ENCODE measurements around the gene RIPOR1.

RIPOR1 gene

DNA sequence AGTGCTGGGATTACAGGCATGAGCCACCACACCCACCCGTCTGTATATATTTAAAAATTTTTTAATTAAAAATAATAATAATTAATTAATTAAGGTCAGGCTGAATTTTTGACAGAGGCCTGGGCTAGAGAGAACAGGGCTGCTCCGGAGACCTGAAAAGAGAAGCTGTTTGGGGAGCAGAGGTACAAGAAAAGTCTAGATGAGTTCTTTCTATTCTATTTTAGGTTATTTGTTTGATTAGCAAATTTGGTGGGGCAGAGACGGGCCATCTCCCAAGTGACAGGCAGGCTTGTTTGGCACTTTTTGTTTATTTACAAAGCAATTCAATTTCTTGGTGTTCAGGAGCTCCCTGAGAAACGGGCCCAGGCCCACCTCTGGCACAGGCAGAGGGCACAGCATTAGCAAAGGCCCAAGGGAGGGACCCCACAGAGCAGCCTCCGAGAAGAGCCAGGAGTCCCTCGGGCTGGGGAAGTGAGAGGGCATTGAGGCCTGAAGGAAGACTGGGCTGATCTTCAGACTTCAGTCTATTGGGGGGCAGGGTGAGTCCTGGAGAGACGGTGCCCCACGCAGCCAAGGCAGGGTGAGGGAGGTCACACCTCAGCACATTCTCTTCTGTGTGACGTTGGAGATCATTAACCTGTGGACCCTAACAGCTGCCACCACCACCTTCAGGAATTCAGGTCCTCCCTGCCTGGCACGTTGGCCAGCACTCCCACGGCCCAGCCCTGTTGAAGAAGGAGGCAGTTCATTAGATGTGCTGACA is 10.8 kb upstream of the RIPOR1 start:
- DNase-seq (ENCODE audit: extremely low read depth, low read depth): no peak
- TF ChIP-seq, protein P1, sequence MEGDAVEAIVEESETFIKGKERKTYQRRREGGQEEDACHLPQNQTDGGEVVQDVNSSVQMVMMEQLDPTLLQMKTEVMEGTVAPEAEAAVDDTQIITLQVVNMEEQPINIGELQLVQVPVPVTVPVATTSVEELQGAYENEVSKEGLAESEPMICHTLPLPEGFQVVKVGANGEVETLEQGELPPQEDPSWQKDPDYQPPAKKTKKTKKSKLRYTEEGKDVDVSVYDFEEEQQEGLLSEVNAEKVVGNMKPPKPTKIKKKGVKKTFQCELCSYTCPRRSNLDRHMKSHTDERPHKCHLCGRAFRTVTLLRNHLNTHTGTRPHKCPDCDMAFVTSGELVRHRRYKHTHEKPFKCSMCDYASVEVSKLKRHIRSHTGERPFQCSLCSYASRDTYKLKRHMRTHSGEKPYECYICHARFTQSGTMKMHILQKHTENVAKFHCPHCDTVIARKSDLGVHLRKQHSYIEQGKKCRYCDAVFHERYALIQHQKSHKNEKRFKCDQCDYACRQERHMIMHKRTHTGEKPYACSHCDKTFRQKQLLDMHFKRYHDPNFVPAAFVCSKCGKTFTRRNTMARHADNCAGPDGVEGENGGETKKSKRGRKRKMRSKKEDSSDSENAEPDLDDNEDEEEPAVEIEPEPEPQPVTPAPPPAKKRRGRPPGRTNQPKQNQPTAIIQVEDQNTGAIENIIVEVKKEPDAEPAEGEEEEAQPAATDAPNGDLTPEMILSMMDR (IDR thresholded peaks at IDR 0.05; ENCODE audit: low read depth, low read length, missing control alignments): no peak
- H3K4me3 ChIP-seq (replicated peaks; ENCODE audit: low read depth, low read length): no peak overlapping the region

DNA sequence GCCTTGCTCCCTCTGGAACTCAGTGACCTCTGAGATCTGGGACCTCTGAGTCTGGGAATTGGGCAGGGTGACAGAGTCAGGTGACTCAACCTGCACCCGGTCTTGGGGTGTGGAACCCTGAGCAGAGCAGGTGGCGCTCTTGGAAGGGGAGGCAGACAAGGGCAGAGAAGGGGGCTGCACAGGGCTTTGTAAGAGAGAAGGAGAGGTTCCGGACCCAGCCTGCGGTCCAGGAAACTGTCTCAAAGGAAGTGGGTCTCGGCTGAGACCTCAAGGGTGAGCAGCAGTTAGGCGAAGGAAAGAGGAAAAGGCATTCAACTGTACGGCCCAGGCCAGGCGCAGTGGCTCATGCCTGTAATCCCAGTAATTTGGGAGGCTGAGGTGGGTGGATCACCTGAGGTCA is 10.0 kb upstream of the RIPOR1 start:
- no peak for DNase-seq (ENCODE audit: extremely low read depth, low read depth)
- TF ChIP-seq, protein P1 (IDR thresholded peaks at IDR 0.05; ENCODE audit: low read depth, low read length, missing control alignments): no peak
- no peak overlapping the region for H3K4me3 ChIP-seq (replicated peaks; ENCODE audit: low read depth, low read length)

DNA sequence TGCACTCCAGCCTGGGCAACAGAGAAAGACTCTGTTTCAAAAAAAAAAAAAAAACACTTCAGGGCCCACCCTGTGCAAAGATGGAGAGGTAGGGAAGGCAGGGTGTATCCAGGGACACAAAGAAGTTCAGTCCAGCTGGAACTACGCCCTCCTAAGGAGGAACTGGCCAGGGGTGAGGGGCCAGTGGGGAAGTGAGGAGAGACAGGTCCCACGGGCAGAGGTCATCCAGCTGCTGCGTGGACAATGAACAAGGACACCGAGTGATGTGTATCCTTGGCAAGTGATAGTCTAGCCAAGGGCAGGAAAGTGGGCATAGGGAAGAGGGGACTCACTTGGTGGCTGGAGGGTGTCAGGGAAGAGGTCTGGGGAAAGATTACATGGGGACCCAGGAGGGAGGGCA is 9.4 kb upstream of the RIPOR1 start:
- DNase-seq (ENCODE audit: extremely low read depth, low read depth): no peak
- TF ChIP-seq, protein P1 (IDR thresholded peaks at IDR 0.05; ENCODE audit: low read depth, low read length, missing control alignments): no peak
- no peak overlapping the region for H3K4me3 ChIP-seq (replicated peaks; ENCODE audit: low read depth, low read length)

DNA sequence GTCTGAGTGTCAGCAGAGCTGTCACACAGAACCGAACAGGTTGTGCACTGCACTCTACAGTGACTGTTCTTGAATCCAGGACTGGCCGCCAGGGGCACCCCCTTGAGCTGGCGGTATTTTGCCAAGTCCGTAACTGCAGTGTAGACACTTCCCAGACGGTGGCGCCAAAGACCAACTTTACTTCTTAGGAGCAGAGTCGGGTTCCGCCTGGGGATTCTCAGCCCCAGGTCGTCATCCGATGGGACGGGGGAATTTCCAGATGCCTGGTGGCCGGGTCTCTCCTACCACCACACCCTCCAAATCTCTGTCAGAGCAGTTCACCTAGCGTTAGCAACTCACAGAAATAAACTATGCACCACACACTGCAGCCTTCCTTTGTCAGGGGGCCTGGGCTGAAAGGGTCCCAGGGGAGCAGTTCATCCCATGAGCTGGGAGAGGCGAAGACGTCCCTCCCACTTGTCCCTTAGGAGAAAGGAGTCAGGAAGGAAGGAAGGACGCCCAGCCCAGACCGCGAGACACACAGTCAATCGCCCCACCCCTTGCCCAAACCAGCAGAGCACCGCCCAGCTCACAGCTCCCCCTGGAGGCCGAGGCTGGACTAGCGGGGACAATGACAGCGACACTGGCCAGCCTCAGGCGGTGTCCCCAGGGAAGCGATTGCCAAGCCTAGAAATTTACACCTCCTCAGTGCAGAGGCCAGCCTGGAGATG is 7.4 kb upstream of the RIPOR1 start:
- H3K4me3 ChIP-seq (replicated peaks; ENCODE audit: low read depth, low read length): peak overlapping the region; percentile 44
- DNase-seq (ENCODE audit: extremely low read depth, low read depth): peak; percentile 87
- TF ChIP-seq, protein P1 (IDR thresholded peaks at IDR 0.05; ENCODE audit: low read depth, low read length, missing control alignments): peak; percentile 92

DNA sequence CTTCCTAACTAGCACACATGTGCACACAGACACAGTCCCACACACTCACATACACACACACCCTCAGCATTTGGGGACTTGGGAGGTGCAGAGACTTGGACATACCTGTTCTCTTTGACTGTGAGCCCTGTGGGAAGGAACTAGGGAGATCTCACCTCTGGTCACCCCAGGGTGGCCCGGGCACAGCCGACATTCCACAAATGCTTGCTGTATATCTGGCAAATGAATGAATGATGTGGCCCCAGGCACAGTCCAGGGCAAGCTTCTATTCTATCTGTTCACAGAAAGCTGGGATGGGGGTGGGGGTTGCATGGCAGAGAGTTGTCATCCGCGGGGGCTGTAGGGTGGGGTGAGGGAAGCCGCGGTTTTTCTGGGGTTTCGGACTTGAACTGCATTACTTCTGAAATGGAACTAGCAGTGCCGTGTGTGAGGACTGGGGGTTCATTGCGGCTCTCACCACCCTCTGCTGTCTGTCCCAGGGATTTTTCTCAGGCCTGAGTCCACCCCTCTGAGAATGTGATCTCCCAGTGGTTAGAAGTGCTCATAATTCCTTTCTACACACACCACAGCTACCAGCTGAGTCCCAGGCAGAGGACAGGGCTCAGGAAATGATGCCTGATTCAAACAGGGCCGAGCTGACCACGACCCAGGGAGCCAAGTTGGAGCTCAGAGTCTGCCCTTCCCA is 3.3 kb upstream of the RIPOR1 start:
- TF ChIP-seq, protein P1 (IDR thresholded peaks at IDR 0.05; ENCODE audit: low read depth, low read length, missing control alignments): no peak
- DNase-seq (ENCODE audit: extremely low read depth, low read depth): no peak

DNA sequence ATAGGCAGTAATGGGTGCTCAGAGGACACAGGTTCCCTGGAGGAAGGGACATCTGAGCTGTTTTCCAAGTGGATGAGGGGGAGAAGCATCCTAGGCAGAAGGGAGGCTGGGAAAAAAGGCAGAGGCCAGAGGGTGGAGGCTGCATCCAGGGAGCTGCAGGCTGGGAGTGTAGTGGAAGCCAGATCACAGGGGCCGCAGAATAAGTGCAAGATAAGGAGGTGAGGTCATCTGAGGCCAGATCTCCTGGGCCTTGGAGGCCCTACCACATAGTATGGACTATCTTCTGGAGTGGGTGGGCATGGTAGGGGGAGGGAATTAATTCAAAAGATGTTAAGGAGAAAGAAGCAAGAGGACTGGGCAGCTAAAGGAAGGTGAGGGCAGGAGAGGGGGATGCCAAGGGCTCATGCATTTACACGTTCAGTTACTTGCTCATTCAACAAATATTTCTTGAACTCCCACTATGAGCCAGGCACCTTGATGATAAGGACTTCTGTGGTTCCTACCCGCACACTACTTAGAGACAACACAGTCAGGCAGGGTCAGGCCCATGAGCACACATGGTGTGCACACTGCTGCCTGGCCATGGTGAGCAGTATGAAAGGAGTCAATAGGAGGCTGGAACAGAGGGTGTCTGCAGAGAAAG is 2.4 kb upstream of the RIPOR1 start:
- no peak for DNase-seq (ENCODE audit: extremely low read depth, low read depth)
- H3K4me3 ChIP-seq (replicated peaks; ENCODE audit: low read depth, low read length): no peak overlapping the region
- TF ChIP-seq, protein P1 (IDR thresholded peaks at IDR 0.05; ENCODE audit: low read depth, low read length, missing control alignments): no peak

More for the DNA sequence above, 3.3 kb upstream of the RIPOR1 start:
- no peak overlapping the region for H3K4me3 ChIP-seq (replicated peaks; ENCODE audit: low read depth, low read length)

Data from HFF-Myc (cell line).